ENCODE measurements around the gene SLC25A2.

DNA sequence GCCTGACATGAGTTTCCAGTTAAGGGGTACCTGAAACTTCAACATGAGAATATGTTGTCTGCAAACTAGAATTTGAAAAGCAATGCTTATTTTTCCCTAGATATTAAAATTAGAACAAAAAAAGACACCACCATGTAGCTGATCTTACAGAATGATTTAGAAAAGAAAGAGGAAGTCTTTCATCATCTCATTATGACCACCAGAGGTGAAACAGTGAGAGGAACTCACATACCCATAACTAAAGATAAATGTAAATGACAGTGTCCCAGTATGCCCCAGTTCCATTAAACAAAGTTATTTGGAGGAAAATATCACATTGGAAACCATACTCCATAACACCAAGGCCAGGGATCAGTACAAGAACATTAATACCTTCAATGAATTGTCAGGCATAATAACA lies 9.9 kb upstream of the SLC25A2 start:
- no peak for TF ChIP-seq CTCF (IDR thresholded peaks at IDR 0.05)
- TF ChIP-seq POLR2A (IDR thresholded peaks at IDR 0.05) = no peak
- TF ChIP-seq EP300 (IDR thresholded peaks at IDR 0.05) = no peak
